Measurements from ENCODE around the gene RAB8B.
A peak's percentile ranks its signal among the peaks of the same experiment; 100 is the strongest.

The RAB8B gene

GRCh38 chr15:63188926-63189871 lies at the start of gene RAB8B:
RAB8B (plus strand) TSS chr15:63189606; CDS start chr15:63189625, 19 bp downstream.
- DNase-seq: peak; percentile 90

- no peak for DNase-seq
These were observed 48.5 kb upstream of the RAB8B start for GRCh38 chr15:63140936-63141335.

DNA sequence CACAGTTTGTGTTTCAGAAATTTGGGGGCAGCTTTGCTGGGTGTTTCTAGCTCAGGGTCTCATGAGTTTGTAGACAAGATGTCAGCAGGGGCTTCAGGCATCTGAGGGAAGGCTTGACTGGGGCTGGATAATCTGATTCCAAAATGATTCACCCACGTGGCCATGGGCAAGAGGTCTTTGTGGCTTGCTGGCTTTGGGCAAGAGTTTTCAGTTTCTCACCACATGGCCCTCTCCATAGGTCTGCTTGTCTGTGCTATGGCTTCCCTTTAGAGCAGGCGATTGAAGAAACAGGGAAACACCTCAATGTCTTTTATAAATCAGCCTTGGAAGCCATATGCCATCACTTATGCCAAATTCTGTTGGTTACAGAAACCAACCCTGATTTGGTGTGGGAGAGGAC lies 44.0 kb upstream of the RAB8B start:
- DNase-seq: no peak

DNA sequence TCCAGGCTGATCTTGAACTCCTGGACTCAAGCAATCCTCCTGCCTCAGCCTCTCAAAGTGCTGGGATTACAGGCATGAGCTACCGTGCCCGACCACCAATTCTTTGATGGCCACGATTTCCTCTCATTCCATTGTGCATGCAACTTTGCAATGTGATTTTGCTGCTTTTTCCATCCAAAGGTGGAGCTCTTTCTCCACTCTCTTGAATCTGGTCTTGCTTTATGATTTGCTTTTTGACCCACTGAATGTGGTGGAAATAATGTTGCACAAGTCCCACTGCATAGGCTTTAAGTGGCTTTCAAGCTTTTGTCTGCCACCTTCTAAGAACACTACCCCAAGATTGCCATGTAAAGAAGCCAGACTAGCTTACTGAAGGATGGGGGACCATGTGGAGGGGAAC lies 42.7 kb upstream of the RAB8B start:
- peak; percentile 22 for DNase-seq

DNA sequence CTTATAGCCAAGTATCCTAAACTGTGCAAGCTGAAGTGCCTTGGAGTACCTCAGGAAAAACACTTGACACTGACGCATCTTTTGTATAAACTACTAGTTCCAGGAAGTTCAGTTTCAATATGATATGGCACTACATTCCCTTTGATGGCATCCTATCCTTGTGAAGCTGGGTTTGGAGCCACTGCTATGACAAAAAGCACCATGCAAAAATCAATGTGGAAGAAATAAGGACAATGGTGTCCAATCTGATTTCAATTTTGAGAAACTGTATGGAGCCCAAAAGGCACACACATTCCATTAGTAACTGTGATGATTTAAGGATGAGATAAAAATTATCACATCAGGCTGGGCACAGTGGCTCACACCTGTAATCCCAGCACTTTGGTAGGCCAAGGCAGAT lies 37.7 kb upstream of the RAB8B start:
- DNase-seq: no peak

DNA sequence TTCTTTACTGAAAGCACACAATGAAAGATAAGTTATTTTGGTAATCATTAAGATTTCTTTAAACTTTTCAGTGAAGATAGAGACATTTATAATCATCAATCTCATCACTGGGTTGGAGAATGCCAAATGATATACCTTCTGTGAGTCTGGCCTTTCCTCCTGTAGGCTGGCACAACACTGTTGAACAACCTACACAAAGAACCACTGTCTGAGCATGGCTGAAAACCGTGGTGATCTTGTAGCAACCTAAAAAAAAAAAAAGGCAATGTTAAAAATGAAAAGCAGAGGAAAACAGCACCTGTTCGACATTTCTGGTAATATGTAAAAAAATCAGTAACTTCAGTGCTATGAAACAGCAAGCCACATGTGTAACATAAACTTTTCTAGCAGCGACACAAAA lies 33.9 kb upstream of the RAB8B start:
- no peak for DNase-seq

GRCh38 chr15:63156086-63156710 lies 33.2 kb upstream of the RAB8B start:
- DNase-seq: no peak

DNA sequence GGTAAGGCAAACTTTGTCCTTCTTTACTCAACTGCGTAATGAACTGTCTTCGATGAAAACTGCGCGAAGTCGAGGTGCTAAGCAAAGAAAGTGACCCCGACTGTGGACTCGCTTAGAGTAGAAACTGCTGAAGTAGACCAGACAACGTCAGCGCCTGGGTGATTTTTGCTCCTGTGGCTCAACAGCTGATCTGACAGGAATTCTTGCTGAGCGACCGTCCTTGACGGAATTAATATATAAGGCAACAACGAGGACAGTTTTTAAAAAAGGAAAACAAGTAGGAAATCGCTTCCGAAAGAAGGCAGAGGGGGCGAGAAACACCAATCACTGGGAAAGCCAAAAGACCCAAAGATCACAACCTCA lies 32.7 kb upstream of the RAB8B start:
- DNase-seq: peak; percentile 30

DNA sequence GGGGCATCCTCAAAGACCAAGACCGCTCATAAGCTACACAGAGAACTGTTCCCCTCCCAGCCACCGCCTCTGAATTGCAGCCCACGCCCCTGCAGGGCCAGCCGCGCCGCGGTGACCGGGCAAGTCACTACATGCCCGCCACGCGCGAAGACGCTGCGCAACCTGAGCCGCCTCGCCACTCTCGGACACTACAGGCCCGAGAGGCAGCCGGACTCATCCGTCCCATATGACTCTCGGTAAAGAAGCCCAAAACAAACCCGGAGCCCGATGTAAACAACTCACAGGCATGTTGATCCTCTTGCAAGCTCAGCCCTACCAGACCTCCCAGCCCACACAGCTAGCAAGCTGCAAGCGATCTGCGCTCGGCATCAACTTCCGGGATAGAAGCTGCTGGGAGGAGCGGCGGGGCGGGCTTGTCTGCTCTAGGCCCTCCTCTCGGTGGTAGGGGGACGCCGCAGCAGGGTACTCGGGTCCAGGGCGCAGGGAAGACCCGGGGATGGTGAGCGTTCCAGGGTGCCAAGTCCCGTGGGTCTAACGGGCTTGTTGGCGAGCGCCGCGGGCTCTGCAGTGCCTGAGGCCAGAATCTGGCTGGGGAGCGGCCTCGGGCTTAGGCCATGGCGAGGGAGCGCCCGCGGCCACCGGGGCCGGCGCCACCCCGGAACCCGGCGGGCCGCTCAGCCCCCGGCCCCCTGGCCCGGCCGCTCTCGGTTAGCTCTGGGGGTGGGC lies 32.1 kb upstream of the RAB8B start, which contains the start of gene RPS27L:
Gene RPS27L (minus strand): TSS at position 360 of the 726 bp plus-strand sequence. CDS start 72 bp downstream, at position 288.
- DNase-seq: peak; percentile 83

DNA sequence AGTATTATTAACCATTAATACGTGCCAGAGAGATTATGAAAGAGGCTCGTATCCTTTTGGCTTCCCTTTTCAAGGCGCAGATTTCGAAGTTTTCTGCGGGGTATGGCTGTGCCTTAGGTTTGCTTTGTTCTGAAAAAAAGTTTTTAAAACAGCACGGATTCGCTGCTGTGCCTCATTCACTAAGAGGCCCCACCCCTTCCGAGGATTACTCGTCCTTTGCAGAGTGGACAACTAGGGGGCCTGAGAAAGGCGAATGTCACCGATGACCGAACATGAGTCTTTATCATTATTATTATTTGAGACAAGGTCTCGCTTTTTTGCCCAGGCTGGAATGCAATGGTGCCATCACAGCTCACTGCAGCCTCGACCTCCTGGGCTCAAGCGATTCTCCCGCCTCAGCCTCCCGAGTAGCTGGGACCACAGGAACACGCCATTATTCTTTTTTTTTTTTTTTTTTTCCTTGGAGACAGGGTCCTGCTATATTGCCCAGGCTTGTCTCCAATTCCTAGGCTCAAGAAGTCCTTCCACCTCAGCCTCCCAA lies 31.4 kb upstream of the RAB8B start:
- DNase-seq: peak; percentile 51

GRCh38 chr15:63160638-63161037 lies 28.8 kb upstream of the RAB8B start:
- no peak for DNase-seq

DNA sequence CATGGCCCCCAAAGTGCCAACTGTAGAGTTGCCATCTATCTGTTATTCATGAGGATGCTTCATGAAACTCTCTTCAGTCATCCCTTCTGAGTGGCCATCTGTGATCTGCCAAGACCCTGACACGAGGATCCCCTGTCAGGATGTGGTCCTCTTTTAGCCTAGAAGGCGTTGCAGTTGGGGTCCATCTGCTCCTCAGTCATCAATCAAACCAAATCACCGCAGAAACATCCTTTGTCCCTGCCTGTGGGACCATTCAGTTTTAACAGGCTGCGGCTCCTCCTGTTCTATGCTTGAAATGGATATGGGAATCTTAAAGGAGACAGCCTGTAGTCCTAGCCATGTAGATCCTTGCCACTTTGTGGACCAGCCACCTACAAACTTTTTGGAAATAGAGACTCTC lies 26.2 kb upstream of the RAB8B start:
- no peak for DNase-seq

DNA sequence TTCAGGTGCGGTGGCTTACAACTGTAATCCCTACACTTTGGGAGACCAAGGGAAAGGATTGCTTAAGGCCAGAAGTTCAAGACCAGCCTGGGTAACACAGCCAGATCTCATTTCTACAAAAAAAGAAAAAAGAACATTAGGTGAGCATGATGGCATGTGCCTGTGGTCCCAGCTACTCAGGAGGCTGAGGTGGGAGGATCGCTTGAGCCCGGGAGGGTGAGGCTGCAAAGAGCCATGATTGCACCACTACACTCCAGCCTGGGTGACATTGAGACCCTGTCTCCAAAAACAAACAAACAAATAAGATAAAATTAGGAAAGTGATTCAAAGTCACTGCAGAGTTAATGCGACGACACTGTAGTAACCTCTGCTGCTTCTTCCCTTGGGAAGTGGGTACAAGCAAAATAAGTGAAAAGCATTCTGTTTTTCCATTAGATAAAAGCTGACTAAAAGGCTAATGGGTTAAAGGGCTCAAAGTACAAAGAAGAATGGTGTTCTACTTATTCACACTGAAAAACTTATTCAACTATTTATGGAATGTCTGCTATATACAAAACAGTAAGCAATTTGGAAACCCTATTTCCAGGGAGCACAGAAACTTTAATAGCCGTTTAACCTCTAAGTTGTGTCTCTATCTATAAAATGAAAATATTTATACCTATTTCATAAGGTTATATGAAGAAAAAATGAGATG lies 24.1 kb upstream of the RAB8B start:
- DNase-seq: no peak

DNA sequence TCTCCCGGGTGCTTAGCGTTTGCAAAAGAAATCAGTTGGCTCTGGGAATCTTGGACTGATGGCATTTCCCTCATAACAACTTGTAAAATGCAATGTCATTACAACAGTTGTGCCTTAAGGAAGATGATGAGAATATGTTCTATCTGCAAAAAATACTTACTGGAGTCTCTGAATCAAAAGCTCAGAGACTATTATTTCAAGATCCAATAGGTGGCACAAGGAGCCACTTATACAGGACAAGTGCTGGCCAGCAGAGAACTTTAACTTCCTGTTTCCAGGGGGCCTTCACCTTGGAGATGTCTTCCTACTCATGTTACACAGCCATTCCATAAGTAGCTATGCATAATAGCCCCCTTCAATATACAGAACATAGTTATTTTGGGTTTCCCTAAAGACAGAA lies 23.2 kb upstream of the RAB8B start:
- peak; percentile 61 for DNase-seq

DNA sequence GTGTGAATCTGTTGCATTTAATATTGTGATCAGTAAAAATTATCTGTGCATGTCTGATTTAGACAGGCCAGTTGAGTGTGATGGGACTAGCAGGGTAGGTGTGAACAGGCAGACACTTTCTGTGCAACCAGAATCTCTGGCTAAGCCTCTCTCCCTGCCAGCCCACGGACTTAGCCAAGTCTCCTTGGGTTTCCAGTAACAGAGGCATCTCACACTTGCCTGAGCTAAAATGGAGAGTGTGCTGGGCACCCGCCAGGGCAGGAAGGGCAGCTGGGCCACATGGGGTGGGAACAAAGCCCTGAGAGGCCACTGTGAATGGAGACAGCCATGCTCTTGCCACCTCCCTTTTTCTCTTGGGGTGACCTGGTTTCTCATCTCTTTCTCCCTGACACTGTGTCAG lies 19.6 kb upstream of the RAB8B start:
- DNase-seq: no peak

DNA sequence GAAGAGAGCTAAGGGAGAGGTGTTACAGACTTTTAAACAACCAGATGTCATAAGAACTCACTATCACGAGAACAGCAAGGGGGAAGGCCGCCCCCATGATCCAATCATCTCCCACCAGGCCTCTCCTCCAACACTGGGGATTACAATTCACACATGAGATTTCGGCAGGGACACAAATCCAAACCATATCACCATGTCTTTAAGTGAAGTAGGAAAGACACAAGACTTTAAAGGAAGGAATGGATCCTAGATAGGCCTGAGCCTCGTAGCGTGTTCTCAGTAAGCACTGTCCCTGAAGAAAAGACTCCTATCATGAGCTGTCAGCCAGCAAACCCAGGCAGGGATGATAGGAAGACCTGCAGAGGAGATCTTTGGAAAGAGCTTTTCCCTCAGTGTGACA lies 17.0 kb upstream of the RAB8B start:
- no peak for DNase-seq

- DNase-seq: no peak
These were observed 16.5 kb upstream of the RAB8B start for GRCh38 chr15:63172851-63173451.

DNA sequence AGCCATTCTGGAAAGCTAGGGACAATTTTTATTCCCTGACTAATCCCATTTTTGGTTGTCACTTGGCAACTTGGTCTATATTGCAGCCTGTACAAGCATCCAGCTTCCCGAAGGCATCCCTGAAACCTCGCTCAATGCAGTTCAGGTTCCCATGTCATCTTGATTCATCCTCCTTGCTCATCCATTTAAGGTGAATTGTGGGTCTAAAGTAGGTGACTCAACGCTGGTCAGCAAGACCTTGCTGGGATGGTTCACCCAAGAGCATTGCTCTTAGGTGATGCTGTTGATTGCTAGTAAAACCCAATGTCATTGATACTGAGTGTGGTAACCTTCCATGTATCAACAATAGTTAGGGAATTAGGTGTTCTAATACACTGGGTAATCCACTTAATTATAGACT lies 13.1 kb upstream of the RAB8B start:
- no peak for DNase-seq

DNA sequence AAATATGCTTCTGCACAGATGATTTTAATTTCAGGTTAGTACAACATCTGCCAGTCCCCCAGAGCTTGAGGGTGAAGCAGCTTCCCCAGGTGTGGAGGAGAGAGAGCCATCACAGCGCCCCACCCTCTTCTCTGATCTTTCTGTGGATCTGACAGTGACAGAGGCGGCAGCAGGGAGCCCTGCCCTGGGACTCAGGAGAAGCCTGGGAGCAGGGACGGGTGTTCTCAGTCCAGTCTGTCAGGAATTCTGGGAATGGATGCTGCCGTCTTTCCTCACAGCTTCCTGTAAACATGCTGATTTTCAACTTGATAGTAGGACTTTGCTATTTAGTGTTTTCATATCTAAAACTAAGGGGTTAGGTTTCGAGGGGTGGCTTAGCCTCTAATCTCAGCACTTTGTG lies 11.4 kb upstream of the RAB8B start:
- DNase-seq: no peak

DNA sequence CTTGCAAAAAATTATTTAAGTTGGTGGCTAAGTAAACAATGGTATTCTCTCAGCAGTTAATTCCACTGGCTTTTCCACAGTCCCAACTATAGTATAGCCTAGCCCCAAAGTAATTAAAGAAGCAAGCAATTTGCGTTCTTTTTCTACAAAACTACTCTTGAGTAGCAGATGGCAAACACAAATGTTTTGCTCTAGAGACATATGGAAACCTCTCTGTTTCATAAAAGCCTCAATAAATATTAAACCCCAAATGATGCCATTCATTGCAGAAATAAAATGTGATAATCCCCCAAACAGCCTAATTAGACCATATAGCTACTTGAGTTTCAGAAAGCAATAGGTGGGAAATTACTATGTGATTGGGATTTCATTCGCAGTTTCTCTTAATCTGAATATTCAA lies 8.7 kb upstream of the RAB8B start:
- no peak for DNase-seq

- peak; percentile 24 for DNase-seq
These were observed 7.8 kb upstream of the RAB8B start for GRCh38 chr15:63181648-63182047.

- no peak for DNase-seq
These were observed 4.2 kb upstream of the RAB8B start for GRCh38 chr15:63185206-63185605.
